Measurements from ENCODE around the gene FKRP.

GRCh38 chr19:46717716-46718143 lies 28.1 kb upstream of the FKRP start:
- TF ChIP-seq POLR2A (IDR thresholded peaks at IDR 0.05; ENCODE audit: low read depth, low read length) (no peak), TAF1 (IDR thresholded peaks at IDR 0.05; ENCODE audit: low read depth, low read length) (no peak), POU2F2 (IDR thresholded peaks at IDR 0.05; ENCODE audit: low read depth, low read length) (no peak), POLR2AphosphoS5 (IDR thresholded peaks at IDR 0.05; ENCODE audit: low read depth, low read length) (no peak), PAX5 (IDR thresholded peaks at IDR 0.05; ENCODE audit: insufficient read depth, low read length, severe bottlenecking) (no peak), SPI1 (IDR thresholded peaks at IDR 0.05; ENCODE audit: low read depth, low read length) (no peak)
